Kidney tubule cell (primary cell): ENCODE results near the gene RFX8.

Experiments
- DNase-seq: peaks from one replicate; pipeline ENCODE4 v3.0.0-alpha.2; 2018; ENCODE audit warnings: low spot score

The RFX8 gene

DNA sequence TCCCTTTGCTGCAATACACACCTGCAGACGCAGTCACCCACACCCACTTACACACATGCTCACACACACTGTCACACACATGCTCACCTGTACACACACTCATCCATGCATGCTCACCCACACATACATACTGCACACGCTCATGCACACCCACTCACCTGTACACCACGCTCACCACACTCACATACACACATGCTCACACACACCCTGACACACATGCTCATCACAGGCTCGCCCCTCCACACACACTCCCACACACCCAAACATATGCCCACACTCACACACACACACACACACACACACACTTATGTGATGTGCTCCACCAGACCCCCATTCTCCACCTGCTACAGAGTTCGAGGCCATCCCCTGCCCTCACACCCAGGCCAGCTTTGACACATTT lies 64.8 kb downstream of the RFX8 start:
- DNase-seq, result no peak

DNA sequence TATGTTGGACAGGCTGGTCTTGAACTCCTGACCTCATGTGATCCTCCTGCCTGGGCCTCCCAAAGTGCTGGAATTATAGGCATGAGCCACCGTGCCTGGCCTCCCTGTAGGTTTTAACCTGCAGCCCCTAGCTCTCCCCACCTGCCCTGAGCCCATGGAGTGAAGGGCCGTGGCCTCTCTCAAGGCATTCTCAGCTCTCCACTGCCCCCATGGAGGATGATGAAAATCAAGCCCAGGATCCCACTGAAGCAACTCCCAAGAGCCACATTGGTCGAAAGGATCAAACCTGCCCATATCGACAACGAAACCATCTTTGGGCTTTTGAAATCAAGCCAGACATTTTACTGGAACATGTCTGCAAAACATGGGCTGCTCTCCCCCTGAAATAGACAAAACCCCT lies 65.2 kb downstream of the RFX8 start:
- no peak for DNase-seq

- DNase-seq, result no peak
These were observed 66.0 kb downstream of the RFX8 start for GRCh38 chr2:101408925-101409324.

DNA sequence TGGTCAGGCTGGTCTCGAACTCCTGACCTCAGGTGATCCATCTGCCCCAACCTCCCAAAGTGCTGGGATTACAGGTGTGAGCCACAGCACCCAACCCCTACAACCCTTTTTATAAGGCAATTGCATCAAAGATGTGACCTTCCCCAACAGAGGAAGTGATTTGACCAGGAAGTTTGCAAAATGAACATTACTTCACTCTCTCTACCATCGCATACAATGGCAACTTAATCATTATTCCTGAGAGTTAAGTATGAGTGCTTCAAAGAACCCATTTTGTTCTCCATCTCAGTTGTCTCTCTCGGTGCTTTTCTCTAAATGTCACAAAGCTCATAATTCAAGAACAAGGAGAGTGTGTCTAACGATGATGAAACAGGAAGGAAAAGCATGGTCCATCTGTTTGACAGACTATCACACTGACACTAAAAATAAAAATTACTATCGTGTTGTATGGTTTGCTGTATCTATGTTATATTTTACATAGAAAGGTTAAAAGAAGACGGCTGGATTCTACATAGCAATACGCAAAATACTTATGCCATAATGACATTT lies 69.5 kb downstream of the RFX8 start:
- DNase-seq, result no peak

DNA sequence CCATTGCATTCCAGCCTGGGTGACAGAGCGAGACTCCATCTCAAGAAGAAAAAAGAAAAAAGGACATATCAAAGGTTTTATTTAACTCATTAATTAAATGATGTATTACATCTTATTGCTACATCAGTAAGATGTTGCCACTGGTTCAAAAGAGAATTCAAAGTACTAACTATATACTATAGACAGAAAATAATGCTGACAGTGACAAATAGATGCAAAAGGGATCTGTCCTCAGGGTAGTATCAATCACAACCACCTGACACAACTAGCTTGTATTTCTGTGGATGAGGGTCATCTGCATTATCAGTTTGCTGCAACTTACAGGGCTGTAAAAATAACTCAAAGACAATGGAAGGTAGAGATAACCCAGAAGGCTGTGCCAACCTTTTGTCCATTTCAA lies 71.2 kb downstream of the RFX8 start:
- no peak for DNase-seq

DNA sequence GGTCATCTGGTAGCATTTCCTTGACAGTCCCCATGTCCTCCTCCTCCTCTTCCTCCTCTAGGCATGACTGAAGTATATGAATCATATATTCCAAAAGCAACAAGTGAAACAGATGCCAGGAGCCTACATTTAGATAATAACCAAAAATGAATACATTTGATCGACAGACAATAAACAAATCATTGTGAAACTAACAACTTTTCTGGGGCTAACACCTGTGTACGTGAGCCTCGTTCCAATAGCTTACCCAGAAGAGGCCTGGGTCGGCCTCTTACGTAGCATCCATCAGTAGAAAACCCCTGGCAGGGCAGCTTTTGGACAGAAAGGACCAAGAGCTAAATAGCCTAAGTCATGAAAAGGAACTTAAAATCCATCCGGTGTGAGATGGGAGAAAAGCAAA lies 72.3 kb downstream of the RFX8 start:
- DNase-seq, result no peak

DNA sequence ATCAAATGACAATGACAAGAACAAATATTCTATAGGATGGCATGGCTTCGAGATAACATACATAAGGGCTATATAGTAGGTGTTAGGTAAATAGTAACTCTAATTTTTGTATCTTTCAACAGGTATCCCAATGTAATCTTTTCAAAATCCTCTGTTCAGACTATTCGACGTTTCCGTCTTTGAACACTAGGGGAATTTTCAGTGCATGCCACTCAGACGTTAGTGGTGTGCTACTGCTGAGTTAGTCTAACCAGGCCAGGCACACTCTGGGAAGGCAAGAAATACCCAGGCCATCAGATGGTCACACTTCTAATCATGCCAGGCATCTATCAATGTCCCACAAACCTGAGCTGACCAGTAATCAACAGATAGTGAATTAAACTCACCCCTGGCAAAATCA lies 73.0 kb downstream of the RFX8 start:
- no peak for DNase-seq

DNA sequence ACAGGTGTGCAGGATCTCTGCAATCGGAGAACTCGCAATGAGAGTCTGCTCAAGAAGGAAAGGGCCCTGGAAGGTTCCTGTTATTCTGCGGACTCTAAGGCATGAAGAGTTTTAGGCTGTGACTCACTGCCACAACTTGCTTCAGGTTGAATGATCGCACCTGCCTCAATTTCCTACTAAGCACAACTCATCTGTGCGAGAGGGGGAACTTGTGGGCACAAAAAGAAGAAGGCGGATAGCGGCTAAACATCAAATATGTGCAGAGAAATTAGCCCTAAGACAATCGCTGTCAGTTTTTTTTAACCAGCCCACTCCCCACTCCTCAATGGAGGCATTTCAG lies 73.6 kb downstream of the RFX8 start:
- DNase-seq, result peak; percentile 70

DNA sequence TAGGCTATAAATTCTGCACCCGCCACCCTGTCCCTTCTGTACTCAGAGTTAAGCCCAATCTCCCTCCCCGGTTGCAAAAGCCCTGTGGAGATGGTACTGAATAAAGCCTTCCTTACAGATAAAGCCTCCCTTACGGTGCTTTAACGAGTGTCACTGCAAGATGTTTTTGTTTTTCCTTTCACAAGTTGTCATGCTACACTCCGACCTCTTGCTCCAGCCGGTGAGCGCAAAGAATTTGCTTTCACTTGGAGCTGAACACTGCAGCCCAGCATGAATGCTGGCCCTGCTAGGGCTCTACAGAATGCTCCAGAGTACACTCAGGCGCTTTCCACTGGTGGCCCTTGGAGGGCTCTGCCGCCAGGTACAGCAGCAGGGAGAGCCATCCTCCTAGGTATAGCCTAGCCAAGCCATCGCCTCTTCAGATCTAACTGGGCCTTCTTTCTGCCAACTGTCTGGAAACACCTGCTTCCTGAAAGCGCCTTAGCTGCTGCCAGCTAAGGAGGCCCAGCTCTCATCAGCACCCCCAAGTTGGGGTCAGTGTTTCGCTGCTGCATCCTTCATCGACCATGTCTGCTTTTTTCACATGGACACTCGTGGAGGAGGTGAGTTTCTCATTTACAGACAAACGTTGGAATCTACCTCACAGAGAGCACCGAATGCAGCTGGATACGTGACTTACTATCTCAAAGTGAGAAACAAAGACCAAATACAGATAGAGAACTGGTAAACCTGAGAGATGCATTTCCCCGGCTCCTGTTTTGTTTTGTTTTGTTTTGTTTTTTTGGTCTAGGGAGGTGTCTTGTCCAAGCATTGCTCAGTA lies 74.2 kb downstream of the RFX8 start:
- peak; percentile 61 for DNase-seq

- peak; percentile 99 for DNase-seq
These were observed 74.9 kb downstream of the RFX8 start for GRCh38 chr2:101400048-101400447.

DNA sequence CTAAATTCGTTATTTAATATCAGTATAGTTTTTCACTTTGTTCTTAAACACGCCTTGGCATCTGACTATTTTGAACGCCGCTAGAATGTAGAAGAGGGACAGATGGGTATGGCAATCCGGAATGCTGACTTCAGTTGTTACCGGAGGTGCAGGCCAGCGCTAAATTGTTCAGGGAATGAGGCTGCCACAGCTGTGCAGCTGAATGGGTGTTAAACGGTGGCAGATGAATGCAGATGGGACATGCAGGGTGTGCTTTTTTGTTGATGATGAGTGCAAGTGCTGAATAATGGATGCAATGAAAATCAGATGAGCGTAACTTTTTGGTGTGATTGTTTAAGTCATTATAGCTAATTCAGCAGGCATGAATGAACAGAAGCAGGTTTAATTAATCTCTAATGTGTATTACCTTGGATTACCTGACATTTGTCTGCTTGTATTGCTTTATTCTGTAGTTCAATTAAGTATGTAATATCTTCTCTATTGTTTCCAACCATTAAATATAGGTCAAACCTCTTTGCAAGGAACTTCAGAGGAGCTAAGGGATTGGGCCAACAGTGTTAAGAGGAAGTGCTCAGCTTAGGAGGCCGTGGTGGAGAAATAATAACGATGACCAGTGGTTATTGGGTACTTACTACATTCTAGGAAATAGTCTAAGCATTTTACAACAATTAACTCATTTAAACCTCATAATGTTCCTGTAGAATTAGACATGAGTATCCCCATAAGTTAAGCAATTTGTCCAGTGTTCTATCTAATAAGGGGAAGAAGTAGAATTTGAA lies 75.7 kb downstream of the RFX8 start:
- peak; percentile 28 for DNase-seq

DNA sequence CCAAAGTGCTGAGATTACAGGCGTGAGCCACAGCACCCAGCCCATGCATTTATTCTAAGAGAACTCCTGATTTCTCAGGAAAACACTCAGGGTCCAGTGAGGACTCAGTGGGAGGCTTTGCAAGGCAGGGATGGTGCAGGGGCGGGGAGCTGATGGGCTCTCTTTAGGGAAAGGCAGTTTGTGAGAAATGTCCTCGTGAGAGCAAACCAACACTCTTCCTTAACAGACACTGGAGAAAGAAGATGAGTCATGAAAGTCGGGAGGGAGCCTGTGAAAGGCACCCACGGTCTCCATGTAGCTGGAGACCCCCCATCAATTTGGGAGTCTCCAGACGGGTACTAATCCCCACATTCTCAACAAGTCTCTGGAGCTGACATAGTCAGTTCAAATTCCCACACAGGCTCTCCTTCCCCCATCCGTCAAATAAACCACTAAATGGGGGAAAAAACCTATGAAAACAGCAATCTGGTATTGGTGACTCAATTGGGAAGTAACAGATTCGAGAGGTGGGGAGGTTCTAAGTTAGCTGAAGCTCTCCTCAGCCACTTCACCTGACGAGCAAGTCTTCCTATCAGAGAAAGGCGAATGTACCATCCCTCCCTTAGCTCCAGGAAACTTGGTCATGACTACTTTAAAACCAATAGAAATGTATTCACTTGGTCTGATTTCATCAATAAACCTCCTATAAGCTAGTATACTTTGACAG lies 76.6 kb downstream of the RFX8 start:
- no peak for DNase-seq

- DNase-seq, result peak; percentile 91
These were observed 78.6 kb downstream of the RFX8 start for GRCh38 chr2:101396316-101396717.

- no peak for DNase-seq
These were observed 79.2 kb downstream of the RFX8 start for GRCh38 chr2:101395545-101396315.

- peak; percentile 71 for DNase-seq
These were observed 86.7 kb downstream of the RFX8 start for GRCh38 chr2:101388232-101388631.

- peak; percentile 77 for DNase-seq
These were observed 87.6 kb downstream of the RFX8 start, which contains the start of gene CREG2 for GRCh38 chr2:101387151-101387834. Gene CREG2 (minus strand): TSS chr2:101387503. CDS start chr2:101387457, 46 bp downstream.

DNA sequence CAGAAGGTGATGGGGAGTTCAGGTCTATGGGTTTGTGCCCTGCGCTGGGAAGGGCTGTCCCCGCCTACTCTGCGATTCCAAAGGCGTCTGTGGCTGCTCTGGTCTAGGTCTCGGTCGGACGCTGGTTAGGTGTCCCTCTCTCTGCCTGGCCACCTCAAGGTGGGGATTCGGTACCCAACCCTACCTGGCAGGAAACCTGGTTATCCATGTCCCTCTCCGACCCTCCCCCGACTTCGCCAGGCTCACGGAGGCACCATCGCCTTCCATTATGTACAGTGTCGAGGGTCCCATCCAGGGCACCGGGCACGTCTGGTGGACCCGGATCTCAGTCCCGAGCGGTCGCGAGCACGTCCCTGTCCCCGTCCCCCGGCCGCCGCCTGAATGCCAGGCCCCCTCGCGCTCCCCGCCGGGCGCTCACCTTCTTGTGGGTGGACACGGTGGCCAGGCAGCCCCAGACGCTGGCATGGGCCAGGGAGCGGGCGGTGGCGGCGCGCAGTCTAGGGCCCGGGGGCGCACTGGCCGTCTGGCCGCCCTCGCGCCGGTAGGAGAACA lies 88.2 kb downstream of the RFX8 start:
- no peak for DNase-seq

- no peak for DNase-seq
These were observed 91.8 kb downstream of the RFX8 start for GRCh38 chr2:101383016-101383541.

GRCh38 chr2:101382442-101382841 lies 92.5 kb downstream of the RFX8 start:
- DNase-seq, result no peak

GRCh38 chr2:101380376-101380775 lies 94.5 kb downstream of the RFX8 start:
- DNase-seq, result peak; percentile 52

- DNase-seq, result no peak
These were observed 95.8 kb downstream of the RFX8 start for GRCh38 chr2:101379091-101379490.
